HepG2 (cell line): Measurements from ENCODE around the gene PLPP3. TPM values are rescaled to one million over a fixed set of nuclear protein-coding genes. Genes with fewer than 3 reads are reported as not detected.

Experiments
- ATAC-seq: fragments of 200-7000 bp; cut with Tn5 transposase; 3 replicates; pipeline ENCODE4 v1.9.1; 2020; ENCODE audit warnings: mild to moderate bottlenecking, moderate library complexity
- BruUV-seq: library from RNA; stranded (reverse); fragments of 400-500 nt; replicated peaks from 2 replicates; lab custom pipeline; 2021; lab: Mats Ljungman, UMichigan
- CTCF ChIA-PET: fragments of 300-600 bp; formaldehyde crosslinking; extraction: SDS; loops from one replicate; lab custom pipeline; 2021; ENCODE audit warnings: low total read pairs, inconsistent platforms, low intra/inter-chr PET ratio; lab: Yijun Ruan, JAX
- POLR2A ChIA-PET: fragments of 350-600 bp; sonication (Branson Sonifier 250); formaldehyde crosslinking; loops from one replicate; lab custom pipeline; 2020; ENCODE audit warnings: antibody characterized with exemption, inconsistent platforms; lab: Yijun Ruan, JAX
- DNase-seq: peaks from one replicate; pipeline ENCODE4 v3.0.0-alpha.2; 2015; ENCODE audit warnings: low spot score
- FAIRE-seq: peaks from 3 replicates; lab custom pipeline; 2011; peaks lifted over from hg19 to GRCh38; lab: Jason Lieb, UNC
- H2AFZ ChIP-seq: one replicate; pipeline ENCODE4 v1.6.1; 2011; ENCODE audit warnings: low read length, inconsistent platforms
- H3K27ac ChIP-seq: fragments of 300-600 bp; 3 replicates; pipeline ENCODE4 v1.8.0; 2011; ENCODE audit warnings: mixed run types, mild to moderate bottlenecking, mixed read lengths, low read length, inconsistent platforms; ENCODE audit not compliant: insufficient read depth; ENCODE audit errors: extremely low read length
- H3K27me3 ChIP-seq, 2 experiments: fragments of 200-600 bp in 1 of 2; 2 replicates in 1 of 2; 3 replicates in 1 of 2; pipeline versions ENCODE4 v1.6.0 to v1.8.0; 2011; ENCODE audit warnings: low read length in 2 of 2, mild to moderate bottlenecking in 2 of 2, moderate library complexity in 2 of 2, inconsistent platforms in 1 of 2; ENCODE audit not compliant: insufficient read depth in 2 of 2, control insufficient read depth in 1 of 2
- H3K36me3 ChIP-seq, 2 experiments: fragments of 200-600 bp in 1 of 2; replicated peaks in 1 of 2; 2 replicates in 1 of 2; 3 replicates in 1 of 2; pipeline versions ENCODE4 v1.5.1 to v1.8.0; 2011; ENCODE audit warnings: low read length in 2 of 2, inconsistent platforms in 1 of 2; ENCODE audit not compliant: insufficient read depth in 2 of 2, control insufficient read depth in 1 of 2
- H3K4me1 ChIP-seq: 2 replicates; pipeline ENCODE4 v1.5.1; 2012; ENCODE audit warnings: low read length, inconsistent platforms; ENCODE audit not compliant: insufficient read depth
- H3K4me2 ChIP-seq: 2 replicates; pipeline ENCODE4 v1.6.0; 2011; ENCODE audit warnings: low read depth, low read length, inconsistent platforms
- H3K4me3 ChIP-seq, 3 experiments: fragments of 200-600 bp in 1 of 3; sonication (generic), shearing (Covaris generic) in 1 of 3; replicated peaks in 1 of 3; 2 replicates each; pipeline ENCODE4 v1.5.1; 2011 to 2016; ENCODE audit warnings: low read length in 3 of 3, inconsistent platforms in 2 of 3, low read depth in 2 of 3, mild to moderate bottlenecking in 2 of 3, control low read depth in 1 of 3, mixed read lengths in 1 of 3; ENCODE audit not compliant: insufficient read depth in 1 of 3
- H3K79me2 ChIP-seq: one replicate; pipeline ENCODE4 v1.6.1; 2011; ENCODE audit warnings: low read length, inconsistent platforms; ENCODE audit not compliant: insufficient read depth
- H3K9ac ChIP-seq: 2 replicates; pipeline ENCODE4 v1.6.0; 2011; ENCODE audit warnings: mild to moderate bottlenecking, low read depth, low read length, inconsistent platforms; ENCODE audit not compliant: insufficient read depth
- H3K9me3 ChIP-seq: 2 replicates; pipeline ENCODE4 v1.5.1; 2012; ENCODE audit warnings: mild to moderate bottlenecking, low read length
- H4K20me1 ChIP-seq: 2 replicates; pipeline ENCODE4 v1.6.0; 2011; ENCODE audit warnings: inconsistent platforms, mild to moderate bottlenecking, low read length, moderate library complexity; ENCODE audit not compliant: insufficient read depth
- ADNP ChIP-seq: sonication (generic); formaldehyde crosslinking; IDR thresholded peaks from 2 replicates; pipeline ENCODE4 v1.4.0; 2020; ENCODE audit warnings: missing genetic modification reagents
- BHLHE40 ChIP-seq: IDR thresholded peaks from 2 replicates; pipeline ENCODE4 v1.6.1; 2011; ENCODE audit warnings: low read length, improper control_type of control experiment
- FOXK2 ChIP-seq: fragments of 450-650 bp; IDR thresholded peaks from 2 replicates; pipeline ENCODE4 v1.6.1; 2016
- HNRNPLL ChIP-seq: fragments of 200-400 bp; formaldehyde crosslinking; IDR thresholded peaks from 2 replicates; pipeline ENCODE4 v1.6.1; 2017; ENCODE audit warnings: mild to moderate bottlenecking, low read depth, low read length; ENCODE audit not compliant: poor library complexity, severe bottlenecking
- IRF2 ChIP-seq: IDR thresholded peaks from 2 replicates; pipeline ENCODE4 v1.6.1; 2018; ENCODE audit warnings: missing genetic modification reagents, missing compliant biosample characterization
- KLF11 ChIP-seq: IDR thresholded peaks from 2 replicates; pipeline ENCODE4 v1.6.1; 2016; ENCODE audit warnings: missing compliant biosample characterization
- LCORL ChIP-seq, 2 experiments: fragments of 450-650 bp in 1 of 2; sonication (generic) in 1 of 2; formaldehyde crosslinking in 1 of 2; IDR thresholded peaks; 2 replicates each; pipeline versions ENCODE4 v1.5.0 to v1.6.1; 2017 to 2020; ENCODE audit warnings: antibody characterized with exemption in 1 of 2, missing genetic modification reagents in 1 of 2
- MAZ ChIP-seq, 2 experiments: sonication (generic) in 1 of 2; formaldehyde crosslinking in 1 of 2; IDR thresholded peaks; 2 replicates each; pipeline versions ENCODE4 v1.5.0 to v1.6.1; 2012 to 2020; ENCODE audit warnings: low read depth in 2 of 2, mild to moderate bottlenecking in 2 of 2, borderline replicate concordance in 1 of 2, improper control_type of control experiment in 1 of 2, low read length in 1 of 2, missing genetic modification reagents in 1 of 2, moderate library complexity in 1 of 2
- NFKBIZ ChIP-seq: IDR thresholded peaks from 2 replicates; pipeline ENCODE4 v1.6.1; 2018; ENCODE audit warnings: missing genetic modification reagents, missing compliant biosample characterization
- SKI ChIP-seq: fragments of 450-650 bp; IDR thresholded peaks from one replicate; pipeline ENCODE4 v1.6.1; 2018; ENCODE audit warnings: mild to moderate bottlenecking; ENCODE audit not compliant: partially characterized antibody
- SRSF4 ChIP-seq: fragments of 200-400 bp; formaldehyde crosslinking; IDR thresholded peaks from one replicate; pipeline ENCODE4 v1.6.1; 2018; ENCODE audit warnings: mild to moderate bottlenecking, low read depth, low read length, moderate library complexity; ENCODE audit not compliant: poor library complexity, severe bottlenecking
- TAF15 ChIP-seq: fragments of 200-400 bp; formaldehyde crosslinking; IDR thresholded peaks from one replicate; pipeline ENCODE4 v1.6.1; 2018; ENCODE audit warnings: mild to moderate bottlenecking, low read depth, low read length; ENCODE audit not compliant: poor library complexity, severe bottlenecking
- WIZ ChIP-seq: sonication (generic); formaldehyde crosslinking; IDR thresholded peaks from 2 replicates; pipeline ENCODE4 v1.5.1; 2020; ENCODE audit warnings: mild to moderate bottlenecking, missing genetic modification reagents
- ZBTB1 ChIP-seq: sonication (generic); formaldehyde crosslinking; IDR thresholded peaks from 2 replicates; pipeline ENCODE4 v1.4.0; 2020; ENCODE audit warnings: missing genetic modification reagents, borderline replicate concordance
- ZFP36 ChIP-seq: fragments of 150-350 bp; IDR thresholded peaks from 2 replicates; pipeline ENCODE4 v1.6.1; 2018; ENCODE audit warnings: borderline replicate concordance, low read length, low read depth; ENCODE audit not compliant: partially characterized antibody
- ZKSCAN8 ChIP-seq: IDR thresholded peaks from 2 replicates; pipeline ENCODE4 v1.6.1; 2016; ENCODE audit warnings: borderline replicate concordance, missing genetic modification reagents, missing compliant biosample characterization
- ZNF143 ChIP-seq: sonication (generic); formaldehyde crosslinking; IDR thresholded peaks from 2 replicates; pipeline ENCODE4 v1.4.0; 2020; ENCODE audit warnings: missing genetic modification reagents
- ZNF562 ChIP-seq: sonication (generic); formaldehyde crosslinking; IDR thresholded peaks from 2 replicates; pipeline ENCODE4 v1.8.0; 2022; ENCODE audit warnings: missing genetic modification reagents, borderline replicate concordance
- WGBS: methylation state at CpG from one replicate; pipeline ENCODE4 v1.1.6; 2017; ENCODE audit warnings: low lambda C conversion rate; 5-methylcytosine and 5-hydroxymethylcytosine counted together
- in situ Hi-C: cut with HindIII; loops from 2 replicates; pipeline ENCODE4 v1.10.0; 2017; ENCODE audit warnings: low pct_unique_long_range_greater_than_20kb; ENCODE audit not compliant: extremely low pct_ligation_motif_present
- intact Hi-C: fragments of 100-400 bp; cut with micrococcal nuclease; formaldehyde crosslinking; loops from one replicate; pipeline ENCODE4 v1.10.0; 2022; ENCODE audit not compliant: unreplicated experiment
- polyA plus RNA-seq, 8 experiments: library from polyadenylated mRNA; depleted of rRNA in 3 of 8; stranded (reverse) in 7 of 8; unstranded in 1 of 8; fragments of >200 nt; fragmentation: Illumina TruSeq in 4 of 8; extraction: Trizol in 4 of 8; gene quantifications; 2 replicates each; pipeline versions ENCODE4 v1.2.1 to v1.2.3, GENCODE V29; 2011 to 2016; ENCODE audit warnings: low read depth in 4 of 8, missing spikeins in 1 of 8, mixed read lengths in 1 of 8; ENCODE audit not compliant: insufficient read depth in 1 of 8
- total RNA-seq, 5 experiments: library from RNA; depleted of rRNA; stranded (reverse); fragments of >200 nt; fragmentation: Illumina TruSeq; extraction: Trizol; gene quantifications; 2 replicates each; pipeline ENCODE4 v1.2.3, GENCODE V29; 2016; ENCODE audit warnings: low read depth in 1 of 5
- TF ChIP-seq, protein P1 (sequence below): sonication (generic); formaldehyde crosslinking; IDR thresholded peaks from 2 replicates; pipeline ENCODE4 v1.5.1; 2020; ENCODE audit warnings: mild to moderate bottlenecking, missing genetic modification reagents
- TF ChIP-seq, protein P2 (sequence below): IDR thresholded peaks from 2 replicates; pipeline ENCODE4 v1.6.1; 2016; ENCODE audit warnings: missing biosample characterization, missing genetic modification reagents, low read depth

Gene PLPP3
- total and polyA plus RNA-seq, 2 of the 13 experiments (the other 11 are each of a cell fraction or from before 2014, with no cell fraction given): 49.7 to 65.8 TPM

DNA sequence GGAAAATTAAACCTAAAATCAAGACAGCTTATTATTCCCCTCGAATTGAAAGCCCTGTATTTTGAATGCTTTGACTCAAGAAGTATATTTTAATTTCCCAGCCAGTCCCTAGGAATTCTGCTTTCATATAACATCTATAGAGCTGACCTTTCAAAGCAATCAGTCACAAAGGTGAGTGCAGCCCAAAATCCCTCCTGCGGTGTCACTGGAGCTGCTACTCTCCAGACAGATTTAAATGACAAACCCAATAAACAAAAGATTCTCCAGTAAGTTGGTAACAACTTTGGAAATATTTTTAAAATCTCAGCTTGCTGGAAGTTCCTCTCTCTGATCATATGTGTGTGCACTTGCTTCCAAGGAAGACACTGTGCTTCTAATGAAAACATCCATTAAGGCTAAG lies 14.7 kb downstream of the PLPP3 start (continued):
- no peak for TF ChIP-seq SRSF4
- no peak for TF ChIP-seq LCORL (IDR thresholded peaks at IDR 0.05)
- no peak for TF ChIP-seq LCORL (CRISPR knock-in tag; IDR thresholded peaks at IDR 0.05)
- TF ChIP-seq, all 625 proteins: peak for 0

DNA sequence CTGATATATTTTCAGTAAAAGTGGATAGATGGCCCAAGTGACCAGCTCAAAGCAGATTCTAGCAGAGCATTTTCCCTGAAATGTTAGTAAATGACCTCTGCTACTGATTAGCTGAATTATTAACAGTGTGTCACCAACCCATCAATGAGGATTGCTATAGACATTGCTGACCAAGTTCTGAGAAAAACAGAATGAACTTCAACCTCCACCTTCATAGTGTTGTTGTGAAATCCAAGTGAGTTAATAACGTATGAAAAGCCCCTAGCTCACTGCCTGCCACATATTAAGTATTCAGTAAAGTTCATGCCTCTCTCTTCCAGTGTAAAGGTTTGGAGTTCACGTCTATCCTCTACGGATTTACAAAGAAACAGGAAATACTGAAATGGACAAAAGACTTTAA lies 15.8 kb downstream of the PLPP3 start:
- intact Hi-C loops (no loop called here), in situ Hi-C loops (no loop called here)
- Histone ChIP-seq H3K4me2 (peak overlapping the region; percentile 54), H3K27me3 (no peaks in the 10 kb centered on the region), H3K4me1 (peaks cover 98% of the 10 kb centered on the region), H3K9ac (peak overlapping the region; percentile 53), H3K79me2 (peaks cover 94% of the 10 kb centered on the region), H3K9me3 (no peaks in the 10 kb centered on the region), H4K20me1 (no peaks in the 10 kb centered on the region; the same call in 1 of the 2 replicates), H2AFZ (no peak overlapping the region), H3K36me3 (0 out of 5 replicates have a peak, but pooled peaks cover 0 to 4% of the 10 kb centered on the region in 2 experiments), H3K4me3 (peak overlapping the region in 1 of 3 experiments; percentile 27; a peak in 2 of 6 replicates), H3K27ac (peak overlapping the region; percentile 73)
- CTCF ChIA-PET: no interaction called here
- ATAC-seq (peak; percentile 74), DNase-seq (peak; percentile 80), FAIRE-seq (peak; percentile 77)
- BruUV-seq: no TSS peak
- POLR2A ChIA-PET: interaction anchor here (0.7 to 3.8 kb wide), 6 partner anchors 15 to 375 kb away, joined by 3 to 30 read pairs (median 6); partner anchors contain the start of gene PLPP3
- WGBS: 2% methylated on average over 3 of the region's 3 CpGs
- TF ChIP-seq ZFP36: no peak
- TF ChIP-seq BHLHE40: no peak
- no peak for TF ChIP-seq FOXK2
- TF ChIP-seq SKI: no peak
- TF ChIP-seq, protein P1, sequence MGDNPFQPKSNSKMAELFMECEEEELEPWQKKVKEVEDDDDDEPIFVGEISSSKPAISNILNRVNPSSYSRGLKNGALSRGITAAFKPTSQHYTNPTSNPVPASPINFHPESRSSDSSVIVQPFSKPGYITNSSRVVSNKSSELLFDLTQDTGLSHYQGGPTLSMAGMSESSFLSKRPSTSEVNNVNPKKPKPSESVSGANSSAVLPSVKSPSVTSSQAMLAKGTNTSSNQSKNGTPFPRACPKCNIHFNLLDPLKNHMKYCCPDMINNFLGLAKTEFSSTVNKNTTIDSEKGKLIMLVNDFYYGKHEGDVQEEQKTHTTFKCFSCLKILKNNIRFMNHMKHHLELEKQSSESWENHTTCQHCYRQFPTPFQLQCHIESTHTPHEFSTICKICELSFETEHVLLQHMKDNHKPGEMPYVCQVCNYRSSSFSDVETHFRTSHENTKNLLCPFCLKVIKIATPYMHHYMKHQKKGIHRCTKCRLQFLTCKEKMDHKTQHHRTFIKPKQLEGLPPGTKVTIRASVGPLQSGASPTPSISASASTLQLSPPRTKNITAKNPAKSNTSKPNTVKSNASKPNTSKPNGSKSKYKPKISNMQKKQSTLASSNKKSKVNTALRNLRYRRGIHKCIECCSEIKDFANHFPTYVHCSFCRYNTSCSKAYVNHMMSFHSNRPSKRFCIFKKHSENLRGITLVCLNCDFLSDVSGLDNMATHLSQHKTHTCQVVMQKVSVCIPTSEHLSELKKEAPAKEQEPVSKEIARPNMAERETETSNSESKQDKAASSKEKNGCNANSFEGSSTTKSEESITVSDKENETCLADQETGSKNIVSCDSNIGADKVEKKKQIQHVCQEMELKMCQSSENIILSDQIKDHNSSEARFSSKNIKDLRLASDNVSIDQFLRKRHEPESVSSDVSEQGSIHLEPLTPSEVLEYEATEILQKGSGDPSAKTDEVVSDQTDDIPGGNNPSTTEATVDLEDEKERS (CRISPR knock-in tag): no peak
- TF ChIP-seq, protein P2, sequence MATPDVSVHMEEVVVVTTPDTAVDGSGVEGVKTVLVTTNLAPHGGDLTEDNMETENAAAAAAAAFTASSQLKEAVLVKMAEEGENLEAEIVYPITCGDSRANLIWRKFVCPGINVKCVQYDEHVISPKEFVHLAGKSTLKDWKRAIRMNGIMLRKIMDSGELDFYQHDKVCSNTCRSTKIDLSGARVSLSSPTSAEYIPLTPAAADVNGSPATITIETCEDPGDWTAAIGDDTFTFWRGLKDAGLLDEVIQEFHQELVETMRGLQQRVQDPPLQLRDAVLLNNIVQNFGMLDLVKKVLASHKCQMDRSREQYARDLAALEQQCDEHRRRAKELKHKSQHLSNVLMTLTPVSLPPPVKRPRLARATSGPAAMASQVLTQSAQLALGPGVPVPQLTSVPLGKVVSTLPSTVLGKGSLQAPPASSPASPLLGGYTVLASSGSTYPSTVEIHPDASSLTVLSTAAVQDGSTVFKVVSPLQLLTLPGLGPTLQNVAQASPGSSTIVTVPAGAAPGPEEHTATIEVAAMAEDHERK (CRISPR knock-in tag): no peak
- no peak for TF ChIP-seq ZBTB1 (CRISPR knock-in tag)
- no peak for TF ChIP-seq ZNF562 (CRISPR knock-in tag)
- TF ChIP-seq IRF2 (CRISPR knock-in tag): peak; percentile 60; the same call in 1 of the 2 replicates
- no peak for TF ChIP-seq TAF15
- no peak for TF ChIP-seq WIZ (CRISPR knock-in tag)
- no peak for TF ChIP-seq MAZ (IDR thresholded peaks at IDR 0.05; ENCODE audit: borderline replicate concordance, low read depth, low read length)
- TF ChIP-seq MAZ (CRISPR knock-in tag; IDR thresholded peaks at IDR 0.05; ENCODE audit: low read depth): no peak
- no peak for TF ChIP-seq ADNP
- no peak for TF ChIP-seq HNRNPLL
- no peak; the same call in 1 of the 2 replicates for TF ChIP-seq KLF11 (CRISPR knock-in tag)
- TF ChIP-seq ZKSCAN8 (CRISPR knock-in tag): peak; percentile 21; the same call in 1 of the 2 replicates
- no peak for TF ChIP-seq NFKBIZ (CRISPR knock-in tag)
- TF ChIP-seq ZNF143 (CRISPR knock-in tag): no peak
